ENCODE data around the gene SPEM2.
A peak's percentile ranks its signal among the peaks of the same experiment; 100 is the strongest.

Gene SPEM2

DNA sequence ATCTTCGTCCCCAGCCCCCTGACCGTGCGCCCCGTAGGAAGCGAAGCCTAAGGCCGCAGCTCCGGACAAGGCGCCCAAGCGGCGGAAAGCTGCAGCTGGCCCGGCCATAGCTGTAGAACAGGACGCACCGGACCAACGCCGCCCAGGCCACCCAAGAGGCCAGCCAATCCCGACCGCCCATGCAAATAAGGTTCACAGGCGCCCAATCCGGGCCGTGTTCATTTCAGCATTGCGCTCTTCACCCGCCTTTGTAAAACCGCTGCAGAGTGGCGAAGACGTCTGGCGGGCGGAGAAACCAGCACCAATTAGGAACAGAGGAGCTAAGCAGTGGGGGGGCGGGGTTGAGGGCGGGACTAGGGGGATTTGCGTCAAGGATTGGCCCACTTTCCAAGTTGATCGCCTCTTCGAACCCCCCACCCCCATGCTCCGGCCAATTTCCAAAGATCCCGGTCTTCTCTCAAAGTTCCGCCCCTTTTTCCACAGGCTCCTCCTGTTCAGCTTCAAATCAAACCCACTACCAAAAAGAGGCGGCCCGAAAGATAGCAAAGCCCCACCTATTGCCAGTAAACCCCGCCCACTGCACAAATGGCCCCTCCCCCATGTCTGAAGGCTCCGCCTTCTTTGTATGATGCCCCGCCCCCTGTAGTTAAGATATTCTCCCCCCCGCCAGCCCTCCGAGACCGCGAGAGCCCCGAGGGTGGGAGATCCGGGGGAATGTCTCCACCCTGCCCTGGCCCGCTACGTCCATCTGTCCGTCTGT is 21.3 kb upstream of the SPEM2 start, which contains the start of gene TMEM256:
TSS of gene TMEM256 (minus strand) at position 121 of the 760 bp plus-strand sequence. CDS start at position 108, 13 bp downstream.
- Histone ChIP-seq H3K9me3 (ENCODE audit: insufficient read depth, low read length) (no peaks in the 10 kb centered on the region), H3K9ac (ENCODE audit: insufficient read length, low read depth) (peak within 1 kb of the TSS; percentile 90), H3K27me3 (ENCODE audit: insufficient read depth, insufficient read length) (no peaks in the 10 kb centered on the region), H3K4me1 (ENCODE audit: insufficient read depth, insufficient read length) (no peaks in the 10 kb centered on the region), H3K36me3 (ENCODE audit: insufficient read depth, insufficient read length, low read length) (peaks cover 14% of the 10 kb centered on the region), H3K4me3 (ENCODE audit: insufficient read length, low read depth) (peak within 1 kb of the TSS; percentile 78)
- peak; percentile 95 for DNase-seq (ENCODE audit: low read depth, low spot score)
- peak; percentile 26 for TF ChIP-seq YY1 (IDR thresholded peaks at IDR 0.05; ENCODE audit: insufficient read depth, insufficient read length)
- TF ChIP-seq ZNF274 (IDR thresholded peaks at IDR 0.05; ENCODE audit: low read depth, low read length), result no peak
- TF ChIP-seq SUZ12 (IDR thresholded peaks at IDR 0.05; ENCODE audit: extremely low read depth, insufficient read depth, insufficient read length), result no peak

DNA sequence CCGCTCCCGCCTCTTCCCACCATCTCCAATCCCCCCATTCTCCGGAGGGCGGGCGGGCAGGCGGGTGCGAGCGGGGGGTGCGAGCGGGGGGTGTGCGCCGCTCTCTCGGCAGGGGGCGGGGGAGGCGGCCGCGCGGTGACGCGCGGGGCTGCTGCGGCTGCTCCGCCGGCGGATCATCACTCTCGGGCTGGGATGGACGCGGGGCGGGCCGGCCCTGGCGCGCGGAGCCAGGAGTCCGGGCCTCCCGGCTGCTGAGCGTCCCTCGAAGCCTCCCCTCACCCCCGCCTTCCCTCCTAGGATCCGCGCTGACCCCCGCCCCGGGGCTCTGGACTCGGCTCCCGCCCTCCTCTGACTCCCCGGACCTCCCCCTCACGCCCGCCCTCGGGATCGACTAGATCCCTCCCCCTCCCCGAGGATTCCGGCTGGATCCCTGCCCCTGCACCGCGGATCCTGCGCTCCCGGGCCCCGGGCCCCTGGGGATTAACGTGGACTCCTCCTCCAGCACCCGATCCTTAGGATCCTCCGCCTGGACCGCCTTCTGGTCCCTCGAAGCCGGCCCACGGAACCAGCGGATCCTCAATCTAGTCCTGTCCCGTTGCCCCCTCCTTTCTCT is 20.6 kb upstream of the SPEM2 start:
- peaks cover 21% of the 10 kb centered on the region for H3K36me3 ChIP-seq (ENCODE audit: insufficient read depth, insufficient read length, low read length)
- peak overlapping the region; percentile 83 for H3K9ac ChIP-seq (ENCODE audit: insufficient read length, low read depth)
- no peak for TF ChIP-seq SUZ12 (IDR thresholded peaks at IDR 0.05; ENCODE audit: extremely low read depth, insufficient read depth, insufficient read length)
- no peak for TF ChIP-seq YY1 (IDR thresholded peaks at IDR 0.05; ENCODE audit: insufficient read depth, insufficient read length)
- no peak for TF ChIP-seq ZNF274 (IDR thresholded peaks at IDR 0.05; ENCODE audit: low read depth, low read length)
- H3K27me3 ChIP-seq (ENCODE audit: insufficient read depth, insufficient read length), result no peaks in the 10 kb centered on the region
- H3K4me1 ChIP-seq (ENCODE audit: insufficient read depth, insufficient read length), result no peaks in the 10 kb centered on the region
- H3K9me3 ChIP-seq (ENCODE audit: insufficient read depth, low read length), result no peaks in the 10 kb centered on the region
- peak overlapping the region; percentile 78 for H3K4me3 ChIP-seq (ENCODE audit: insufficient read length, low read depth)
- no peak for DNase-seq (ENCODE audit: low read depth, low spot score)

DNA sequence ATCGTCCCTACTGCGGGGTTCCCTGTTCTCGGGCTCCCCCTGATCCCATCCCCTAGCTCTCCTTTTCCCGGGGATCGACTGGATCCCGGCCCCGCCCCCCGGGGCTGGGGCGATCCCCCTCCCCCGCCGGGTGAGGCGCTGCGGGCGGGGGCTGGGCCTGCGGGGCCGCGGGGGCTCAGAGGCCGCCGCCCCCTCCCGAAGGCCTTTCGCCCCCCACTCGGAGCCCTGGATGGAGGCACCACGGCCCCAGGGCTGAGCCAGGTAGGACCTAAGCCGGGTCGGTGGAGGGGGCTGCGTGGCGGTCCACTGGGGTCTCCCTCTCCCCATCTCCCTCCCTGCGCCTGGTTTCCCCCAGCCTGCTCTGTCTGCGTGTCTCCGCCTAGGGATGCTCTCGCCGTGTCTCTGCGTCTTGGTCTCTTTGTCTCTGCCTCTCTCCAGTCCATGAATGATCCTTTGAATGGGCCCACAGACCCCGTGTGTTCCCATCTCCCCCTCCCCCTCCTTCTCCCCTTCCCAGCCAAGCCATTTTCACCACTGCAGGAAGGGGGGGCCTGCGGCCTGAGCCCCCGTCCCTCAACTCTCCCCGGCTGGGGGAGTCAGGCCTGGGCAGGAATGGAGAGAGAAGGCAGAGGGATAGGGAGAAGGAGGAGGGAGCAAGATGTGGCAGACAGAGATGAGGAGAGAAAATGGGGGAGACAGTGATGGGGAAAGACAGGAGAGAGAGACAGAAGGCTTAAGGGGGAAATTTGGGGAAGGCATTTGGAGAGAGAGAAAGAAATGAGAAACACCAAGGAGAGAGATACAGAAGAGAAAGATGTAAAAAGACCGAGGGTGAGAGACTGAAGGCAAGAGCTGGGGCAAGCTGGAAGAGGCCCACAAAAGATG is 19.8 kb upstream of the SPEM2 start:
- Histone ChIP-seq H3K9ac (ENCODE audit: insufficient read length, low read depth) (peak overlapping the region; percentile 83), H3K4me3 (ENCODE audit: insufficient read length, low read depth) (peak overlapping the region; percentile 78), H3K36me3 (ENCODE audit: insufficient read depth, insufficient read length, low read length) (peaks cover 27% of the 10 kb centered on the region), H3K4me1 (ENCODE audit: insufficient read depth, insufficient read length) (no peaks in the 10 kb centered on the region), H3K27me3 (ENCODE audit: insufficient read depth, insufficient read length) (no peaks in the 10 kb centered on the region), H3K9me3 (ENCODE audit: insufficient read depth, low read length) (no peaks in the 10 kb centered on the region)
- no peak for TF ChIP-seq YY1 (IDR thresholded peaks at IDR 0.05; ENCODE audit: insufficient read depth, insufficient read length)
- no peak for DNase-seq (ENCODE audit: low read depth, low spot score)

DNA sequence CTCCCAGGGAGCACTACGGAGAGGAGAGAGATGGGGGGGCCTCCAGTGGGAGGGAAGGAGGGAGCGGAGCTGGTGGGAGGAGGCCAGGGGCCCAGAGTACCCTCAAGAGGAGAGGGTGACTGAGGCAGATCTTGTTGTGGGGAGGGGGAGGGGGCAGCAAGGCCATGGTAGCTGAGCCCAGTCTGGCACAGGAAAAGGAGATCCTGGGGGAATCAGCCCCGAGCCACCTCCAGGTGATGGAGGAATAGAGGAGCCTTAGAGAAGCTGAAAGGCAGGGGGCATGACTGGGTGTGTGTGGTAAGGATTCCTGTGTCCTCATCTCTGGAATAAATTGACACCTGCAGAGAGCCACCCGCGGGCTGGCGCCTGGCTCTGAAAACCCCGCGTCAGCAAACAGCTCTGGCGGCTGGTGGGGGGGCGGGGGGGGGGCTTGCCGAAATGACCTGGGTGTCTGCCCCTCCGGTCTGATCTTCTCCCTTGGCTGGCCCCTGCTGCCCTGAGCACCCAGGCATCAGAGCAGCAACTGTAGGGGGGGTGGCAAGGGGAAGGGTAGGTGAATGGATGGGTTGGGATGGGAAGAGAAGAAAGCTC is 19.1 kb upstream of the SPEM2 start:
- H3K9me3 ChIP-seq (ENCODE audit: insufficient read depth, low read length), result no peaks in the 10 kb centered on the region
- H3K4me1 ChIP-seq (ENCODE audit: insufficient read depth, insufficient read length), result no peaks in the 10 kb centered on the region
- peaks cover 33% of the 10 kb centered on the region for H3K36me3 ChIP-seq (ENCODE audit: insufficient read depth, insufficient read length, low read length)
- no peak for DNase-seq (ENCODE audit: low read depth, low spot score)
- peak overlapping the region; percentile 78 for H3K4me3 ChIP-seq (ENCODE audit: insufficient read length, low read depth)
- TF ChIP-seq SUZ12 (IDR thresholded peaks at IDR 0.05; ENCODE audit: extremely low read depth, insufficient read depth, insufficient read length) (no peak), YY1 (IDR thresholded peaks at IDR 0.05; ENCODE audit: insufficient read depth, insufficient read length) (no peak), ZNF274 (IDR thresholded peaks at IDR 0.05; ENCODE audit: low read depth, low read length) (no peak)
- H3K27me3 ChIP-seq (ENCODE audit: insufficient read depth, insufficient read length), result no peaks in the 10 kb centered on the region
- peak overlapping the region; percentile 83 for H3K9ac ChIP-seq (ENCODE audit: insufficient read length, low read depth)

DNA sequence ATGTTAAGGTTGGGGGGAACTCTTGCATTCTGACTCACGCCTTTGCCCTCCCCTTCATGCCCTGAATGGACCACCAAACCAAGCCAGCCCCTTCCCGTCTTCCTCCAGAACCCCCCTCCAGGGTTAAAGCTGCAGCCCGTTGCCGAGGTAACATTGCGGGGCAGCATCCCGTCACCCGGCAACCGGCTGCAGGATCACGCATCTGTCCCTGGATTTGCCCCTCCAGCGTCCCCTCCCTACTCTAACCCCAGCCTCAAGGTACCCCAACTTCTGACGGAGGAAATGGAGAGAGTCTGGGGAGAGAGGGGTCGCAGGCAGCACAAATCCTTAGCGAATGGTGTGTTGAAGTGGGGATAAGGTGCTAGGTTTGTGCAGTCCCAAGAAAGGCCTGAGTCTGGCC is 18.3 kb upstream of the SPEM2 start:
- Histone ChIP-seq H3K9me3 (ENCODE audit: insufficient read depth, low read length) (no peaks in the 10 kb centered on the region), H3K27me3 (ENCODE audit: insufficient read depth, insufficient read length) (no peaks in the 10 kb centered on the region), H3K4me1 (ENCODE audit: insufficient read depth, insufficient read length) (no peaks in the 10 kb centered on the region), H3K36me3 (ENCODE audit: insufficient read depth, insufficient read length, low read length) (peaks cover 26% of the 10 kb centered on the region), H3K4me3 (ENCODE audit: insufficient read length, low read depth) (no peak overlapping the region), H3K9ac (ENCODE audit: insufficient read length, low read depth) (no peak overlapping the region)
- TF ChIP-seq ZNF274 (IDR thresholded peaks at IDR 0.05; ENCODE audit: low read depth, low read length), result no peak
- TF ChIP-seq SUZ12 (IDR thresholded peaks at IDR 0.05; ENCODE audit: extremely low read depth, insufficient read depth, insufficient read length), result no peak
- TF ChIP-seq YY1 (IDR thresholded peaks at IDR 0.05; ENCODE audit: insufficient read depth, insufficient read length), result no peak
- no peak for DNase-seq (ENCODE audit: low read depth, low spot score)

DNA sequence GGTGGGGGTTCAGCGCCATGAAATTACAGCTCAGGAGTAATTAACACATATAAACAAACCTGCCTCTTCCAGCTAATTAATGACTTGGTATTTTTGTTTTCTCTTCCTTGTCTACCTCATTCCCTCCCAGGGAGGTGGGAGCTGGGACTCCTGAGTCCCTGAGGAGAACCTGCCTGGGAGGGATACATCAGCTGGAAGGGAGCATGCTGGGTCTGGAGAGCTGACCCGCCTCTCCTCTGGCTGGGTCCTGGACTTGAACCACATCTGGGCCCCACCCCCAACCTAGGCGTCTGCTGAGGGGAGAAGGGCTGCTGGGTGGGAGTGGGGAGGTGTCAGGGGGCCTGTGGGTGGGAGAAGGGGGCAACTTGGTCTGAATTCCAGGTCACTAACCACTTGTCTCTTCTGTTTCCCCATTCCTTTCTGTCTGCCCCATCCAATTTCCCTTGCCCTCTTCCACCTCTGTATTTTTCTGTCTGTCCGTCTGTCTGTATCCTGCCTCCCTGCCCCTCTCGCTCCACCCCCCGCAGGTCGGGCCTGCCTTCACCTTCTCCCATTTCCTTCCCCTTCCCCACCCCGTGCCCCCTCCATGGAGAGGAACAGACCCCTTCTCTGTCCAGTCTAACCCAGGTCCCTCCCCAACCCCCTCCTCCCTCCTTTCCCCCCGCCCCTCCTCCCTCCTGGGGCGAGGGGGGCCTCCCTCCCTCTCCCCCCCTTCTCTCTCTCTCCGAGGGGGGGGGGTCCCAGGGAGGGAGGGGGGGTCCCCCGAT is 17.7 kb upstream of the SPEM2 start, which contains the start of gene NLGN2:
TSS of gene NLGN2 (plus strand) at position 361 of the 767 bp plus-strand sequence. CDS start 411 bp downstream, outside the sequence.
- DNase-seq (ENCODE audit: low read depth, low spot score), result no peak
- H3K9me3 ChIP-seq (ENCODE audit: insufficient read depth, low read length), result no peaks in the 10 kb centered on the region
- no peak within 1 kb of the TSS for H3K9ac ChIP-seq (ENCODE audit: insufficient read length, low read depth)
- no peak within 1 kb of the TSS for H3K4me3 ChIP-seq (ENCODE audit: insufficient read length, low read depth)
- no peak for TF ChIP-seq ZNF274 (IDR thresholded peaks at IDR 0.05; ENCODE audit: low read depth, low read length)
- TF ChIP-seq YY1 (IDR thresholded peaks at IDR 0.05; ENCODE audit: insufficient read depth, insufficient read length), result no peak
- no peak for TF ChIP-seq SUZ12 (IDR thresholded peaks at IDR 0.05; ENCODE audit: extremely low read depth, insufficient read depth, insufficient read length)
- H3K36me3 ChIP-seq (ENCODE audit: insufficient read depth, insufficient read length, low read length), result peaks cover 26% of the 10 kb centered on the region
- H3K4me1 ChIP-seq (ENCODE audit: insufficient read depth, insufficient read length), result no peaks in the 10 kb centered on the region
- H3K27me3 ChIP-seq (ENCODE audit: insufficient read depth, insufficient read length), result no peaks in the 10 kb centered on the region
